ENCODE results near the gene DDAH1. TPM values are rescaled to one million over a fixed set of nuclear protein-coding genes. Genes with fewer than 3 reads are reported as not detected.

The DDAH1 gene
- polyA plus RNA-seq, 1 donor from 2014 or later = 42.7 TPM

DNA sequence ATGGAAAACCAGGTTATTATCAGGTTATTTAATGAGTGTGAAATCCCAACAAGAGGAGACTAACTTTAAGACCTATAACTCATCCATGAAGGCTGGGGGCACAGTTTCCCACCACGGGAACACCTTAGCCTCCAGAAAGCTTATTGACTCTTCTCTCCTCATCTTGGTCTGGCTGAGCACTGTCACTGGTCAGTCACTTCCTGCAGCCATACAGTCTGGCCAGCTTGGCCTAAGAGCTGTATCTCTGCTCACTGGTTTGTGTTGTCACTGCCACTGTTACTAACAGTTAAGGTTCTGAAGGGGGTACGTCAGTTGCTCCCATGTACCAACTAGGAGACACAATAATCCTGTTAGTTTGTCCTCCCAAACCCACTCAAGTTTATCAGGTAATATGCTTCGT, 16.7 kb upstream of the DDAH1 start:
- Histone ChIP-seq H3K27me3 (ENCODE audit: insufficient read depth, low read depth, low read length) (no peaks in the 10 kb centered on the region), H3K4me2 (ENCODE audit: low read length) (no peak overlapping the region), H4K20me1 (ENCODE audit: insufficient read depth) (no peaks in the 10 kb centered on the region), H3K27ac (ENCODE audit: low read length) (no peak overlapping the region), H3K79me2 (replicated peaks; ENCODE audit: insufficient read depth, low read length) (no peaks in the 10 kb centered on the region), H3K4me3 (ENCODE audit: low read length) (no peak overlapping the region), H3K36me3 (ENCODE audit: insufficient read depth, low read length) (no peaks in the 10 kb centered on the region), H3K9ac (ENCODE audit: low read length) (no peak overlapping the region), H3K9me3 (ENCODE audit: low read length) (no peaks in the 10 kb centered on the region), H2AFZ (ENCODE audit: low read depth, low read length) (no peak overlapping the region), H3F3A (ENCODE audit: insufficient read depth, low read length, poor library complexity, severe bottlenecking) (no peaks in the 10 kb centered on the region), H3K9me2 (ENCODE audit: insufficient read depth, low read length) (no peaks in the 10 kb centered on the region)
- TF ChIP-seq RAD21 (conservative IDR thresholded peaks at IDR 0.05) (no peak), MXI1 (conservative IDR thresholded peaks at IDR 0.05; ENCODE audit: poor library complexity, severe bottlenecking) (no peak), EZH2 (IDR thresholded peaks at IDR 0.05; ENCODE audit: borderline replicate concordance, insufficient read depth, low read length, poor library complexity, severe bottlenecking) (no peak), CTCF (IDR thresholded peaks at IDR 0.05; ENCODE audit: poor library complexity, severe bottlenecking) (no peak), REST (IDR thresholded peaks at IDR 0.05; ENCODE audit: borderline replicate concordance) (no peak), SMC3 (conservative IDR thresholded peaks at IDR 0.05; ENCODE audit: poor library complexity) (no peak), EP300 (conservative IDR thresholded peaks at IDR 0.05; ENCODE audit: poor library complexity, severe bottlenecking) (no peak), POLR2AphosphoS5 (IDR thresholded peaks at IDR 0.05) (no peak), TAF1 (IDR thresholded peaks at IDR 0.05; ENCODE audit: low read depth) (no peak)

DNA sequence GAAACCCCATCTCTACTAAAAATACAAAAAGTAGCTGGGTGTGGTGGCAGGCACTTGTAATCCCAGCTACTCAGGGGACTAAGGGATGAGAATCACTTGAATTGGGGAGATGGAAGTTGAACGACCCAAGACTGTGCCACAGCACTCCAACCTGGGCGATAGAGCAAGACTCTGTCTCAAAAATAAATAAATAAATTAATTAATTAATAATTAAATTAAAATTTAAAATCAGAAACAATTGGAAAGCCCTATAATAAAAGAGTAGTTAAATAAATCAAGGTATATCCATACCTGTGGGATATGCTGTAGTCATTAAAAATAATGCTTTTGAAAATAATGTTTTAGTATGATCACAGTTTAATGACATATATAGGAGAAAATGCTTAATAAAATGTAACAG, 15.6 kb upstream of the DDAH1 start:
- no peak for TF ChIP-seq MXI1 (conservative IDR thresholded peaks at IDR 0.05; ENCODE audit: poor library complexity, severe bottlenecking)
- no peak for TF ChIP-seq TAF1 (IDR thresholded peaks at IDR 0.05; ENCODE audit: low read depth)
- TF ChIP-seq EP300 (conservative IDR thresholded peaks at IDR 0.05; ENCODE audit: poor library complexity, severe bottlenecking) = no peak
- TF ChIP-seq EZH2 (IDR thresholded peaks at IDR 0.05; ENCODE audit: borderline replicate concordance, insufficient read depth, low read length, poor library complexity, severe bottlenecking) = no peak
- TF ChIP-seq SMC3 (conservative IDR thresholded peaks at IDR 0.05; ENCODE audit: poor library complexity) = no peak
- TF ChIP-seq CTCF (IDR thresholded peaks at IDR 0.05; ENCODE audit: poor library complexity, severe bottlenecking) = no peak
- TF ChIP-seq RAD21 (conservative IDR thresholded peaks at IDR 0.05) = no peak
- H2AFZ ChIP-seq (ENCODE audit: low read depth, low read length) = no peak overlapping the region
- H3K79me2 ChIP-seq (replicated peaks; ENCODE audit: insufficient read depth, low read length) = no peaks in the 10 kb centered on the region
- no peaks in the 10 kb centered on the region for H4K20me1 ChIP-seq (ENCODE audit: insufficient read depth)
- no peaks in the 10 kb centered on the region for H3K9me3 ChIP-seq (ENCODE audit: low read length)
- no peaks in the 10 kb centered on the region for H3F3A ChIP-seq (ENCODE audit: insufficient read depth, low read length, poor library complexity, severe bottlenecking)
- H3K9ac ChIP-seq (ENCODE audit: low read length) = no peak overlapping the region
- H3K27me3 ChIP-seq (ENCODE audit: insufficient read depth, low read depth, low read length) = no peaks in the 10 kb centered on the region
- no peak overlapping the region for H3K4me2 ChIP-seq (ENCODE audit: low read length)
- no peaks in the 10 kb centered on the region for H3K36me3 ChIP-seq (ENCODE audit: insufficient read depth, low read length)
- no peak overlapping the region for H3K27ac ChIP-seq (ENCODE audit: low read length)
- no peaks in the 10 kb centered on the region for H3K9me2 ChIP-seq (ENCODE audit: insufficient read depth, low read length)
- no peak overlapping the region for H3K4me3 ChIP-seq (ENCODE audit: low read length)

All from neural cell (in vitro differentiated cells).